Endothelial cell of umbilical vein (primary cell): ENCODE measurements around the gene DCLRE1A. TPM values are rescaled to one million over a fixed set of nuclear protein-coding genes. Genes with fewer than 3 reads are reported as not detected.

Experiments used
- BruUV-seq: library from RNA; stranded (reverse); fragments of 400-500 nt; replicated peaks from 2 replicates; lab custom pipeline; 2021; lab: Mats Ljungman, UMichigan
- CTCF ChIA-PET: fragments of 300-600, 350-600 bp; sonication (Branson Sonifier 250); formaldehyde crosslinking; loops from one replicate; lab custom pipeline; 2021; ENCODE audit warnings: antibody characterized with exemption, inconsistent platforms; lab: Charles Lee
- POLR2A ChIA-PET: fragments of 300-600, 350-600 bp; sonication (Branson Sonifier 250); formaldehyde crosslinking; loops from one replicate; lab custom pipeline; 2021; ENCODE audit warnings: antibody characterized with exemption, inconsistent platforms; lab: Charles Lee
- DNase-seq: peaks from one replicate; pipeline ENCODE4 v3.0.0-alpha.2; 2011; ENCODE audit warnings: low read depth, low spot score
- FAIRE-seq: peaks from 2 replicates; lab custom pipeline; 2011; peaks lifted over from hg19 to GRCh38; lab: Jason Lieb, UNC
- H2AFZ ChIP-seq: 2 replicates; pipeline ENCODE4 v1.6.0; 2012; ENCODE audit warnings: low read depth, low read length, control low read depth, inconsistent platforms
- H3K27ac ChIP-seq: 2 replicates; pipeline ENCODE4 v1.5.1; 2011; ENCODE audit warnings: low read depth, mild to moderate bottlenecking, control low read depth, low read length, moderate library complexity; ENCODE audit not compliant: insufficient read depth
- H3K27me3 ChIP-seq, 2 experiments: 2 replicates each; pipeline versions ENCODE4 v1.6.0 to v1.6.1; 2011; ENCODE audit warnings: low read length in 2 of 2, mixed read lengths in 1 of 2; ENCODE audit not compliant: control insufficient read depth in 2 of 2, insufficient read depth in 2 of 2
- H3K36me3 ChIP-seq, 2 experiments: 2 replicates in 1 of 2; 3 replicates in 1 of 2; pipeline ENCODE4 v1.5.1; 2011; ENCODE audit warnings: low read length in 2 of 2, mild to moderate bottlenecking in 1 of 2, moderate library complexity in 1 of 2; ENCODE audit not compliant: control insufficient read depth in 2 of 2, insufficient read depth in 2 of 2; ENCODE audit errors: extremely low read depth in 1 of 2
- H3K4me1 ChIP-seq: 3 replicates; pipeline ENCODE4 v1.5.1; 2011; ENCODE audit warnings: mild to moderate bottlenecking, low read length; ENCODE audit not compliant: control insufficient read depth, insufficient read depth; ENCODE audit errors: extremely low read depth
- H3K4me2 ChIP-seq: 2 replicates; pipeline ENCODE4 v1.6.1; 2011; ENCODE audit warnings: low read length, control low read depth, mixed read lengths; ENCODE audit not compliant: insufficient read depth
- H3K4me3 ChIP-seq, 3 experiments: fragments of 200-600 bp in 1 of 3; sonication (generic), shearing (Covaris generic) in 1 of 3; replicated peaks in 1 of 3; 2 replicates each; pipeline ENCODE4 v1.5.1; 2011 to 2016; ENCODE audit warnings: control low read depth in 3 of 3, low read length in 3 of 3, mild to moderate bottlenecking in 2 of 3, inconsistent platforms in 1 of 3, low read depth in 1 of 3, moderate library complexity in 1 of 3; ENCODE audit not compliant: insufficient read depth in 1 of 3
- H3K79me2 ChIP-seq: 2 replicates; pipeline ENCODE4 v1.6.0; 2012; ENCODE audit warnings: low read length, inconsistent platforms; ENCODE audit not compliant: control insufficient read depth, insufficient read depth
- H3K9ac ChIP-seq: replicated peaks from 2 replicates; pipeline ENCODE3; 2011; ENCODE audit warnings: low read length, control low read depth; ENCODE audit not compliant: insufficient read depth; ENCODE audit errors: extremely low read depth
- H3K9me1 ChIP-seq: replicated peaks from 3 replicates; pipeline ENCODE4 v1.6.0; 2011; ENCODE audit warnings: mild to moderate bottlenecking, low read length; ENCODE audit not compliant: control insufficient read depth, insufficient read depth; ENCODE audit errors: extremely low read depth
- H3K9me3 ChIP-seq: replicated peaks from 2 replicates; pipeline ENCODE4 v1.5.1; 2012; ENCODE audit warnings: low read length, inconsistent platforms; ENCODE audit not compliant: control insufficient read depth, insufficient read depth
- H4K20me1 ChIP-seq: replicated peaks from 2 replicates; pipeline ENCODE3; 2011; ENCODE audit warnings: mild to moderate bottlenecking, low read length; ENCODE audit not compliant: control insufficient read depth, insufficient read depth; ENCODE audit errors: extremely low read depth
- CTCF ChIP-seq, 2 donors: IDR thresholded peaks; 1 replicate in 1 of 2; 2 replicates in 1 of 2; pipeline ENCODE4 v1.5.1; 2011; ENCODE audit warnings: low read length in 2 of 2, mild to moderate bottlenecking in 2 of 2, moderate library complexity in 2 of 2, control low read depth in 1 of 2, inconsistent platforms in 1 of 2, low read depth in 1 of 2; ENCODE audit not compliant: insufficient read depth in 1 of 2; ENCODE audit errors: extremely low read depth in 1 of 2
- EZH2 ChIP-seq: IDR thresholded peaks from 2 replicates; pipeline ENCODE4 v1.6.1; 2012; ENCODE audit warnings: borderline replicate concordance, low read depth, mild to moderate bottlenecking, moderate library complexity, low read length, inconsistent platforms; ENCODE audit not compliant: severe bottlenecking
- FOS ChIP-seq: IDR thresholded peaks from 2 replicates; pipeline ENCODE4 v1.6.1; 2011; ENCODE audit warnings: mild to moderate bottlenecking, low read length, moderate library complexity, borderline replicate concordance; ENCODE audit not compliant: insufficient read depth
- GATA2 ChIP-seq: IDR thresholded peaks from 2 replicates; pipeline ENCODE4 v1.7.0; 2011; ENCODE audit warnings: low read depth, mild to moderate bottlenecking, moderate library complexity, mixed read lengths, low read length; ENCODE audit not compliant: insufficient read length, insufficient read depth
- JUN ChIP-seq: IDR thresholded peaks from 2 replicates; pipeline ENCODE4 v1.6.1; 2011; ENCODE audit warnings: borderline replicate concordance, low read depth; ENCODE audit not compliant: insufficient read length, insufficient read depth
- MAX ChIP-seq: IDR thresholded peaks from 2 replicates; pipeline ENCODE4 v1.6.1; 2011; ENCODE audit not compliant: insufficient read depth, insufficient read length
- MYC ChIP-seq: IDR thresholded peaks from one replicate; pipeline ENCODE4 v1.6.1; 2011; ENCODE audit warnings: mild to moderate bottlenecking, low read depth, low read length
- POLR2A ChIP-seq: IDR thresholded peaks from 2 replicates; pipeline ENCODE4 v1.6.1; 2012; ENCODE audit warnings: low read depth, mild to moderate bottlenecking, control low read depth, low read length
- POLR2AphosphoS5 ChIP-seq: IDR thresholded peaks from 2 replicates; pipeline ENCODE4 v1.6.1; 2012; ENCODE audit warnings: low read depth, mild to moderate bottlenecking, control low read depth, low read length, moderate library complexity; ENCODE audit not compliant: insufficient read depth
- dilution Hi-C: fragments of 300-500 bp; cut with MboI; formaldehyde crosslinking; loops from one replicate; pipeline ENCODE4 v1.15.0; 2019; ENCODE audit warnings: low sequenced_read_pairs; ENCODE audit not compliant: extremely low pct_ligation_motif_present
- intact Hi-C: fragments of 100-400 bp; cut with micrococcal nuclease; formaldehyde crosslinking; loops from one replicate; pipeline ENCODE4 v1.10.0; 2022
- polyA plus RNA-seq, 4 experiments: library from polyadenylated mRNA; depleted of rRNA in 3 of 4; stranded (reverse) in 3 of 4; unstranded in 1 of 4; fragments of >200 nt; gene quantifications; 2 replicates each; pipeline versions ENCODE4 v1.2.1 to v1.2.3, GENCODE V29; 2011 to 2012; ENCODE audit warnings: missing spikeins in 1 of 4
- total RNA-seq: library from RNA; stranded (reverse); gene quantifications from 2 replicates; pipeline ENCODE4 v1.2.3, GENCODE V29; 2021

DCLRE1A gene
- total and polyA plus RNA-seq, 2 donors (not counting 3 experiments of a cell fraction or from before 2014, with no cell fraction given): 3.6 to 6.7 TPM

- Histone ChIP-seq H2AFZ (no peak overlapping the region), H3K79me2 (no peaks in the 10 kb centered on the region), H3K4me3 (no peak overlapping the region), H3K27ac (no peak overlapping the region), H4K20me1 (no peaks in the 10 kb centered on the region), H3K9ac (no peak overlapping the region), H3K9me1 (no peaks in the 10 kb centered on the region), H3K27me3 (peaks cover 6 to 9% of the 10 kb centered on the region in 2 experiments), H3K4me1 (no peaks in the 10 kb centered on the region), H3K36me3 (no peaks in the 10 kb centered on the region), H3K4me2 (no peak overlapping the region), H3K9me3 (no peaks in the 10 kb centered on the region)
- ChIA-PET CTCF (interaction anchor here (1.5 to 10.8 kb wide), 3 partner anchors 284 to 307 kb away, joined by 3 to 210 read pairs (median 6); no protein-coding TSS in a partner anchor), POLR2A (no interaction called here)
- TF ChIP-seq CTCF (IDR thresholded peaks at IDR 0.05; ENCODE audit: extremely low read depth in 1 of 2, insufficient read depth in 1 of 2, low read depth in 1 of 2, low read length in 2 of 2) (no peak), MAX (no peak), JUN (no peak), EZH2 (no peak), POLR2AphosphoS5 (no peak), GATA2 (no peak), FOS (no peak), MYC (no peak), POLR2A (no peak)
- BruUV-seq: no TSS peak
- no peak for DNase-seq
- dilution Hi-C loops: loop anchor here (10.0 kb wide), 1 partner anchor 312 kb away; no protein-coding TSS in a partner anchor
- FAIRE-seq: no peak
- intact Hi-C loops: no loop called here
These were observed 50.9 kb downstream of the DCLRE1A start for GRCh38 chr10:113802997-113803396.
